Natural killer cell treated with Interleukin-12 subunit alpha and Interleukin-12 subunit beta and Interleukin-15 and Interleukin-18, amount 100 ng/mL, for 72 hours (primary cell): ENCODE measurements around the gene MBD5. TPM values are rescaled to one million over a fixed set of nuclear protein-coding genes. Genes with fewer than 3 reads are reported as not detected.
A peak's percentile ranks its signal among the peaks of the same experiment; 100 is the strongest.
"Not testable (repeated sequence)": the region's sequence is repeated elsewhere in the genome, so short reads cannot be mapped to it uniquely, and the experiment has no call there.

Experiments used
- ATAC-seq, 2 donors: fragments of 150-1000 bp; cut with Tn5 transposase in 1 of 2; sonication (Bioruptor Pico), chemical (Tn5 transposase) in 1 of 2; 2 replicates each; pipeline ENCODE4 v1.10.0; 2021
- DNase-seq: peaks from one replicate; pipeline ENCODE4 v3.0.0; 2022; ENCODE audit warnings: low spot score
- H3K27ac Mint-ChIP-seq, 2 donors: 1 replicate in 1 of 2; 2 replicates in 1 of 2; pipeline ENCODE4 v1.8.0; 2022; ENCODE audit warnings: mixed read lengths in 2 of 2, mild to moderate bottlenecking in 1 of 2, moderate library complexity in 1 of 2
- H3K27me3 Mint-ChIP-seq, 2 donors: 1 replicate in 1 of 2; 2 replicates in 1 of 2; pipeline ENCODE4 v1.8.0; 2022; ENCODE audit warnings: mixed read lengths in 2 of 2
- H3K36me3 Mint-ChIP-seq: one replicate; pipeline ENCODE4 v1.8.0; 2022; ENCODE audit warnings: mixed read lengths
- H3K4me1 Mint-ChIP-seq, 2 donors: 1 replicate in 1 of 2; 2 replicates in 1 of 2; pipeline ENCODE4 v1.8.0; 2022; ENCODE audit warnings: low read depth in 2 of 2, mixed read lengths in 2 of 2, mild to moderate bottlenecking in 1 of 2
- H3K4me3 Mint-ChIP-seq: one replicate; pipeline ENCODE4 v1.8.0; 2022; ENCODE audit warnings: mixed read lengths
- H3K9me3 Mint-ChIP-seq: 2 replicates; pipeline ENCODE4 v1.8.0; 2022; ENCODE audit warnings: mixed read lengths
- total RNA-seq, 2 donors: library from RNA; stranded (reverse); gene quantifications; one replicate each; pipeline ENCODE4 v1.2.3, GENCODE V29; 2022

The MBD5 gene
- total RNA-seq = 10 to 100 TPM; 29.2 to 32.4 TPM

DNA sequence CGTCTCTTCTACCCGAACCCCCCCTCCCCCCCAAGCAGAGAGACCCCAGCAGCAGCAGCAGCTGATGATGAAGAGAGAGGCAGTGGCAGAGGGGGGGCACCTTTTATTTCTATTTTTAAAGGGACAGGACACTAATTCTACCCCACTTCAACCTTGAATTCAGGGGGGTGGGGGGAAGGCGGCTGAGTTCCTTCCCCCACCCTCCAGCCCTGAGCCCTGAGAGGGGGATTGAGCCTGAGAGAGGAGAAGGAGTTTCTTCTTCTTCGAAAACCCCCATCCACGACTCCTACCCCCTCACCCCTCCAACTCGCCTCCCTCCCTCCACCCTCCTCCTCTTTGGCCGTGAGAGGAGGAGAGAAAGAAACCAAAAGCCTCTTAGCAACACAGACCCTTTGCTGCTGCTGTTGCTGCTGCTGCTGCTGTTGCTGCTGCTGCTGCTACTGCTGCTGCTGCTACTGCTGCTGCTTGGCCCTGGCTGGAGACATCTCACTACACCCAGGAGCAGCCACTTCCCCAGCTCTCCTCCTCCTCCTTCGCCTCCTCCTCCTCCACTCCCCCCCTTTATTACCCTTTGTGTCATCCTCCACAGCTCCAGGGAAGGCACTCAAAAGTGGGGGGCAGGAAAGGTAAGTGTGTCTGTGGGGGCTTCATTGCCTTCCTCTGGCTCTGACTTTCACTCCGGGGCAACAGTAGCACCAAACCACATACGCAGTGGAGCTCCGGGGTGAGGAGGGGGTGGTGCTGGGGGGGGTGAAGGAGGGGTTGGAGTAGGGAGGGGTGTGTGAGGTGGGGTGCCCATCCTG is at the start of gene MBD5:
TSS of gene MBD5 (plus strand) at position 33 of the 803 bp plus-strand sequence.
- Mint-ChIP-seq H3K9me3 (no peaks in the 10 kb centered on the region), H3K27me3 (no peaks in the 10 kb centered on the region), H3K36me3 (no peaks in the 10 kb centered on the region), H3K4me3 (peak within 1 kb of the TSS; percentile 96), H3K27ac (peak within 1 kb of the TSS; percentile 89 to 96), H3K4me1 (peaks cover 39 to 58% of the 10 kb centered on the region in 2 donors)
- DNase-seq = peak; percentile 71
- ATAC-seq = peak; percentile 64 to 68

DNA sequence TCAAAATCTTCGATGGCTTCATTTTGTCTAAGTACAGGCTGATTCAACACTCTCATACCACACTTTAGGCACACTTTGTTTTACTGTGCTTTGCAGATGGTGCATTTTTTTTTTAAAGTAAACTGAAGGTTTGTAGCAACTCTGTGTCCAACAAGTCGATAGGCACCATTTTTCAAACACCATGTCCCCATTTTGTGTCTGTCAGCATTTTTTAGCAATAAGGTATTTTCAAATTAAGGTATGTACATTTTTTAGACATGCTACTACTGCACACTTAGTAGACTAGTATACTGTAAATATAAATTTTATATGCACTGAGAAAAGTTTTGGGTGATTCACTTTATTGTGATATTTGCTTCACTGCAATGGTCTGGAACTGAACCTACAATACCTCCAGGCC is 44.8 kb upstream of the MBD5 start:
- Mint-ChIP-seq H3K4me1 (peaks cover 15 to 19% of the 10 kb centered on the region in 2 donors), H3K9me3 (no peaks in the 10 kb centered on the region), H3K36me3 (peaks cover 6% of the 10 kb centered on the region), H3K27me3 (no peaks in the 10 kb centered on the region), H3K4me3 (no peak overlapping the region), H3K27ac (no peak overlapping the region)
- DNase-seq (no peak), ATAC-seq (no peak)

DNA sequence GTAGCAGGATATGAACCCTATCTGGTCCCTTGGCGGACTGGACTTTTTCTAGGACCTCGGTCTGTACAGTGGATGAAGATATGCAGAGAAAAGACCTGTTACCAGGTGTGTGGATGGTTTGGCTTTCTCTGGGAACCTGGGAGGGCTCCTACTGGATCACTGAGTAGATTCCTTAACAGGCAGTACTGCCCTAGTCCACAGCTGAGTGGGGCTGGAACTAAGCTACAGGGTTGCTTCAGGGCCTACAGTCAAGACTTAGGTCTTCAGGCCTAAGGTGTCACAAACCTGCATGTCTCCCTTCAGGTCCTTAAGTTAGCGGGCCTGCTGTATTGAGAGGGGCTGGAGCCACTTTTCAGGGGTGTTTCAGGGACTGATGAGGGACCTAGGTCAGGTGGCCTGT is 43.2 kb upstream of the MBD5 start:
- Mint-ChIP-seq H3K27me3 (no peaks in the 10 kb centered on the region), H3K27ac (no peak overlapping the region), H3K4me3 (no peak overlapping the region), H3K36me3 (peaks cover 6% of the 10 kb centered on the region), H3K4me1 (peaks cover 15 to 21% of the 10 kb centered on the region in 2 donors), H3K9me3 (no peaks in the 10 kb centered on the region)
- DNase-seq = no peak
- peak; percentile 6 to 28 for ATAC-seq

DNA sequence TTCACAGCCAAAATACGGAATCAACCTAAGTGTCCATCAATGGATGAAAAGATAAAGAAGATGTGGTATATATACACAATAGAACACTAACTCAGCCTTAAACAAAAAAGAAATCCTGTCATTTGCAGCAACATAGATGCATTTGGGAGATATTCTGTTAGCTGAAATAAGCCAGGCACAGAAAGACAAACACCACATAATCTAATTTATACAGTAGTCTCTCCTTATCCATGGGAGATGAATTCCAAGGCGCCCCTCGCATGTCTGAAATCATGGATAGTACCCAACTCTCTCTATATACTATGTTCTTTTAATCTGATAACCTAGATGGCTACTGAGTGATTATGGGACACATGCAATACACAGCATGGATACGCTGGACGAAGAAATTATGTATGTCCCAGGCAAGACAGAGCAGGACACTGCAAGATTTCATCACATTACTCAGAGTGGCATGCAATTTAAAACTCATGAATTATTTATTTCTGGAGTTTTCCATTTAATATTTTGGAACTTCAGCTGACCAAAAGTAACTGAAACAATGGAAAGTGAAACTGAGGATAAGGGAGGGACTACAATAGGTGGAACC is 39.9 kb upstream of the MBD5 start:
- ATAC-seq (no peak), DNase-seq (no peak)
- Mint-ChIP-seq H3K27me3 (no peaks in the 10 kb centered on the region), H3K9me3 (no peaks in the 10 kb centered on the region), H3K4me3 (no peak overlapping the region), H3K4me1 (peaks cover 29 to 31% of the 10 kb centered on the region in 2 donors), H3K36me3 (peaks cover 6% of the 10 kb centered on the region), H3K27ac (no peak overlapping the region)

DNA sequence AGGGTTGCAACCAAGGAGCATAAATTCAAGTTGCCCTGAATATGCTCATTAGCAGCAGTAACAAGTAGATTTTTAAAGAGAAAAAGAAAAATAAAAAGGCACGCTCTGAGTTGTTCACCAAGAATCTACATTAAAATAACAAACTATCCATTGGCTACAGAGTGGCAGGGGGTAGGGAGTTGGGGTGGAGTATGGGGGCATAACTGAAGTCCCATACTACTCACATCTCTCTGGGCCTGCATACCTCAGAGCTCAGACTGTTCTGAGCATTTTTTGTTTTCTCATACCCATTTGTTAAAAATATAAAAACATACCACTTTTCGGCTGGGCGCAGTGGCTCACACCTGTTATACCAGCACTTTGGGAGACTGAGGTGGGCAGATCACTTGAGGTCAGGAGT is 31.8 kb upstream of the MBD5 start:
- Mint-ChIP-seq H3K36me3 (no peaks in the 10 kb centered on the region), H3K4me3 (no peak overlapping the region), H3K4me1 (peaks cover 11 to 13% of the 10 kb centered on the region in 2 donors), H3K9me3 (no peaks in the 10 kb centered on the region), H3K27me3 (no peaks in the 10 kb centered on the region), H3K27ac (no peak overlapping the region)
- DNase-seq (no peak), ATAC-seq (no peak)

DNA sequence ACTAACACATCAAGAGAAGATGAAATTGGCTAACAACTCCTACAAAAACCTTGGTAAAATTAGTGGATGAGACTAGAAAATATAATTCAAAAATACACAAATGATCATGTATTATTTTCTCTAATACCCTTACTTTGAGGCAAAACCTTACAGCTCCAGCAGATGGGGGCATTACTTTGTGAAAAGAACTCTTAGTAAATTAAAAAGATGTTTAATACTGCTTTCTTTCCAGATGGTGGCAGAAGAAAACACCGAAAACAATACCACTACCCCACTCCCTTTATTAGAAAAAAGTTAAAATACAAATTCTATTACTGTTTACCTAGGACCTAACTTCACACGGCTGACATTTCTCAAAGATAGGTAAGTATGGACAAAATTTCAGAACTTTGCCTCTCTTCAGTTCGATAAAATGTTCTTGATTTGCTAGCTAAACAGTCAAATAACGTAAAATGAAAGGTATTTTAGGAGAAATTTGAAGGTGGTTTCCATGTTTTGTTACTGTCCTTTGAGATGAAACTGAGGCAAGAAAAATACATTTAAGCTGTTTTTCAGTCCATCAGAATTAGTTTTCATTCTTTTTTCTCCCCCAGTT is 31.0 kb upstream of the MBD5 start:
- Mint-ChIP-seq H3K27ac (peak overlapping the region in 1 of 2 donors; percentile 49), H3K4me3 (no peak overlapping the region), H3K9me3 (no peaks in the 10 kb centered on the region), H3K4me1 (peaks cover 10 to 16% of the 10 kb centered on the region in 2 donors), H3K27me3 (no peaks in the 10 kb centered on the region), H3K36me3 (no peaks in the 10 kb centered on the region)
- DNase-seq (no peak), ATAC-seq (no peak)

DNA sequence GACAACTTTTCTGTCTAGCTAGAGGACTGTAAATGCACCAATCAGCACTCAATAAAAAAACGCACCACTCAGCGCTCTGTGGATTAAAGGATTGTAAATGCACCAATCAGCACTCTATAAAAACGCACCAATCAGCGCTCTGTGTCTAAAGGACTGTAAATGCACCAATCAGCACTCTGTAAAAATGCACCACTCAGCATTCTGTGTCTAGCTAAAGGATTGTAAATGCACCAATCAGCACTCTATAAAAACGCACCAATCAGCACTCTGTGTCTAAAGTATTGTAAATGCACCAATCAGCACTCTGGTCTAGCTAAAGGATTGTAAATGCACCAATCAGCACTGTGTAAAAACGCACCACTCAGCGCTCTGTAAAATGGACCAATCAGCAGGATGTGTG is 25.9 kb upstream of the MBD5 start:
- not testable (repeated sequence) for DNase-seq, ATAC-seq, H3K9me3 Mint-ChIP-seq, H3K27ac Mint-ChIP-seq, H3K36me3 Mint-ChIP-seq, H3K27me3 Mint-ChIP-seq, H3K4me3 Mint-ChIP-seq
- peaks cover 25 to 31% of the 10 kb centered on the region in 2 donors for H3K4me1 Mint-ChIP-seq

DNA sequence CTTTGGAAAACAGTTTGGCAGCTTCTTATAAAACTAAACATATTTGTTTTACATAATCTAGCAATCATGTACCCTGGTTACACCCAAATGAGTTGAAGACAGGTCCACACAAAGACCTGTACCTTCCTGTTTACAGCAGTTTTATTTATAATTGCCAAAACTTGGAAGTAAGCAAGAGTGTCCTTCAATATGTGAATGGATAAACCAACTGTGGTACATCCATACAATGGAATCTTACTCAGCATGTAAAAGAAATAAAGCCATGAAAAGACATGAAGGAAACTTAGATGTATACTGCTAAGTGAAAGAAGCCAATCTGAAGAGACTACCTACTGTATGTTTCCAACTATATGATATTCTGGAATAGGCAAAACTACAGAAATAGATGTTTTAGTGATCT is 24.1 kb upstream of the MBD5 start:
- ATAC-seq (no peak), DNase-seq (no peak)
- Mint-ChIP-seq H3K4me1 (peaks cover 28 to 40% of the 10 kb centered on the region in 2 donors), H3K9me3 (no peaks in the 10 kb centered on the region), H3K27ac (no peak overlapping the region), H3K4me3 (no peak overlapping the region), H3K36me3 (no peaks in the 10 kb centered on the region), H3K27me3 (no peaks in the 10 kb centered on the region)

DNA sequence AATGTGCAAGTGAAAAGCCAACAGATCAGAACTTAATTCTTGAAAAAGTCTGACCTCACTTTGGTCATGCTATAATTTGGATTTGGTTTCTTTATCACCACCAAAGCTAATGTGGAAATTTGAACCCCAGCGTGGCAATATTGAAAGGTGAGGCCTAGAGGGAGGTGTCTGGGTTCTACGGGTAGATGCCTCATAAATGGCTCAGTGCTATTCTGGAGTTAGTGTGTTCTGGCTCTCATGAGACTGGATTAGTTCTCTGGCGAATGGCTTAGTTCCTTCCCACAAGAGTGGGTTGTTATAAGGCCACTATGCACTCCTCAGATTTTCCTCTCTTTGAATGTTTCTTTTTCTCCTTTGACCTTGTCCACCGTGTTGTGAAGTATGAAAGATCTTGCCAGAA is 22.7 kb upstream of the MBD5 start:
- H3K4me1 Mint-ChIP-seq = peaks cover 21 to 42% of the 10 kb centered on the region in 2 donors
- no peaks in the 10 kb centered on the region for H3K27me3 Mint-ChIP-seq
- peaks cover 5% of the 10 kb centered on the region for H3K9me3 Mint-ChIP-seq
- peak overlapping the region in 1 of 2 donors; percentile 8 for H3K27ac Mint-ChIP-seq
- peaks cover 13% of the 10 kb centered on the region for H3K36me3 Mint-ChIP-seq
- no peak overlapping the region for H3K4me3 Mint-ChIP-seq
- DNase-seq (no peak), ATAC-seq (no peak)

DNA sequence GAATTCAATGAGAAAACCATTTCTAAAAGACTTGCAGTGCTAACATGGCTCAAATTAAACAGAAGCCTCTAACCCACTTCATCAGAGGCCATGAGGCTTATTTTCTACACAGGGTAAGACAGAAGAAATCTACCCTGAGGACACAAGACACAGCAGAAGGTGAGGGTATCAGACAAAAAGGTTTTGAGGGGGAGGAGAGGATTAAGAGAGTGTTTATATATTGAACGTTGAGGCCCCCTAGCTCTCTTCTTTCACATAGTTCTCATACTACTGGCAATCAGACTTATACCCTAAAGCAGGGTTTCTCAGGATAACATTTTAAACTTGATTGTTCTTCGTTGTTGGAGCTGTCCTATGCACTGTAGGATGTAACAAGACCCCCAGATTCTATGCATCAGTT is 21.8 kb upstream of the MBD5 start:
- Mint-ChIP-seq H3K36me3 (peaks cover 14% of the 10 kb centered on the region), H3K27me3 (no peaks in the 10 kb centered on the region), H3K4me3 (no peak overlapping the region), H3K27ac (peak overlapping the region in 1 of 2 donors; percentile 8), H3K9me3 (peaks cover 8% of the 10 kb centered on the region), H3K4me1 (peaks cover 28 to 47% of the 10 kb centered on the region in 2 donors)
- DNase-seq = no peak
- no peak for ATAC-seq

DNA sequence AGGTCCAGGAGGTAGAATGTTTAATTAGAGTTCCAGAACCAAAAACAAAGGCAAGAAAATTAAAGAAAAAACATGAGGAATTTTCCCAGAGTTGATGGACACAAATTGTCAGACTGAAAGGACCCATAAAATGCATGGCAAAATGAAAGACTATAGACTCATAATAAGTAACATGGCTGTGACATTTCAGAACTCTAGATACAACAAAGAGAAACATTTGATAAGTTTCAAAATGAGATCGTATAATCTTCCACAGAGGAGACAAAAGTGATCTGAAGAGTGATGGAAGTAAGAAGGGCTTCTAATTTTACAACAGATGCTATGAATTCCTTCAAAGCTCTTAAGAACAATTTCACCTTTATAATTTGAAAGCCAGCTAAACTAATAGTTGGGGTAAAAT is 20.8 kb upstream of the MBD5 start:
- H3K4me1 Mint-ChIP-seq = peaks cover 30 to 52% of the 10 kb centered on the region in 2 donors

DNA sequence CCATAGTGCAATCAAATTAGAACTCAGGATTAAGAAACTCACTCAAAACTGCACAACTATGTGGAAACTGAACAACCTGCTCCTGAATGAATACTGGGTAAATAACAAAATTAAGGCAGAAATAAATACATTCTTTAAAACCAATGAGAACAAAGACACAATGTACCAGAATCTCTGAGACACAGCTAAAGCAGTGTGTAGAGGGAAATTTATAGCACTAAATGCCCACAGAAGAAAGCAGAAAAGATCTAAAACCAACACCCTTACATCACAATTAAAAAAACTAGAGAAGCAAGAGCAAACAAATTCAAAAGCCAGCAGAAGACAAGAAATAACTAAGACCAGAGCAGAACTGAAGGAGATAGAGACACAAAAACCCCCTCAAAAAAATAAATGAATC is 18.5 kb upstream of the MBD5 start:
- not testable (repeated sequence) for DNase-seq, H3K4me3 Mint-ChIP-seq, H3K27ac Mint-ChIP-seq, ATAC-seq, H3K9me3 Mint-ChIP-seq, H3K27me3 Mint-ChIP-seq
- Mint-ChIP-seq H3K36me3 (peaks cover 14% of the 10 kb centered on the region), H3K4me1 (peaks cover 33 to 56% of the 10 kb centered on the region in 2 donors)

More for the DNA sequence above, 20.8 kb upstream of the MBD5 start:
- Mint-ChIP-seq H3K27ac (no peak overlapping the region), H3K27me3 (no peaks in the 10 kb centered on the region), H3K9me3 (peaks cover 8% of the 10 kb centered on the region), H3K36me3 (peaks cover 14% of the 10 kb centered on the region), H3K4me3 (no peak overlapping the region)
- no peak for DNase-seq
- no peak for ATAC-seq

DNA sequence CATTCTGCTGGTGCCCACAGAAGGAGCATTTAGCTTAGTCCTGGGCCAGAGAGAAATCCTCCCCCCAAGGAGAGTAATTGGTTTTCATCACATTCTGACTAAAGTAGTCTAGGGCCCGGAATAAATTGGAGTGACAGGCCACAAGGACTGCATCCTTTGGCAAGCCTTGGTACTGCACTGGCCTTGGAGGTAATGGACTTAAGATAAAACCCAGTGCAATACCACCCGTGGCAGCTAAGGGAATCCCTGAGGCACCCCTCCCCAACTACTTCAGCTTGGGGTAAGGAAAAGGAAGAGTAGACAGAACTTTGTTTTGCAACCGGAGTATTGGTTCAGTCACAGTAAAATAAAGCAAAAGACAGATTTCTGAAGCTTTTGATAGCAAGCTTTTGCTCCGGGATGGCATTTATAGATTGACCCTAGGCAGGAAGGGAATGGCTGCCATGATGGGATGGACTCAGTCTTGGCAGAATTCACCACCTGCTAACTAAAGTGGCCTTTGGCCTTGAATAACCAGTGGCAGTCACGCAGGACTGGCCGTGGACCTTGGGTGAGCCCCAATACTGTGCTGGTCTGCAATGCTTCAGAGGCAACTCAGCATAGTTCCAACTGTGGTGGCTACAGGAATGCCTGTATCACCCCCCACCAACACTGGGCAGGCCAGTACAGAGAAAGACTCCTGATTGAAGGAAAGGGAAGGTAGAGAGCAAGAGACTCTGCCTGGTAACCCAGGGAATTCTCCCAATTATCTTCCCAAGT is 14.5 kb upstream of the MBD5 start:
- Mint-ChIP-seq H3K4me3 (no peak overlapping the region), H3K4me1 (peaks cover 40 to 46% of the 10 kb centered on the region in 2 donors), H3K27ac (no peak overlapping the region), H3K9me3 (peaks cover 8% of the 10 kb centered on the region), H3K27me3 (no peaks in the 10 kb centered on the region), H3K36me3 (peaks cover 22% of the 10 kb centered on the region)
- no peak for DNase-seq
- no peak for ATAC-seq
